SK-N-MC (cell line): ENCODE results near the gene SCN8A.

Experiments used
- EZH2 ChIP-seq: fragments of 200-600 bp; sonication (generic); IDR thresholded peaks from one replicate; pipeline ENCODE4 v1.6.1; 2017; ENCODE audit warnings: antibody characterized with exemption
- FOXP2 ChIP-seq: optimal IDR thresholded peaks from 2 replicates; pipeline ENCODE3; 2011; ENCODE audit warnings: mild to moderate bottlenecking, moderate library complexity; ENCODE audit not compliant: insufficient read depth; ENCODE audit errors: extremely low read length, control extremely low read depth

DNA sequence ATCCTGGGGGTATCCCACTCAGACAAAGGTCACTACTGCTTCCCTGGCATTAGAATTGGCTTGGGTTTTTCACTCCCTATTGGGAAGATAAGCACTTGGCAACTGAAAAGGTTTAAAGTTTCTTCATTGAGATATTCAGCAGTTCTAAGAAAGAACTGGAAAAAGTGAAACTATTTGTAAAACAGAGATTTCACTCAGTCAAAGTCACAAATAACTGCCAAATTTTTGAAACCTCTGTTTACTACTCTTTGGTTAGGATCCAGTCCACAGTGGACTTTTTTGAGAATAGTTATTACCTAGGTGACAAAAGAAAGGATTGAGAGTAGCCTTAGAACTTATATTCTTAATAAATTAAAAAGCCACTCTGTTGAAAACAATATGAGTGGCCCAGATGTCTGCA lies 172.7 kb downstream of the SCN8A start:
- TF ChIP-seq EZH2 = no peak
- no peak for TF ChIP-seq FOXP2
